ENCODE data around the gene CEP162.
A peak's percentile ranks its signal among the peaks of the same experiment; 100 is the strongest.

Gene CEP162

DNA sequence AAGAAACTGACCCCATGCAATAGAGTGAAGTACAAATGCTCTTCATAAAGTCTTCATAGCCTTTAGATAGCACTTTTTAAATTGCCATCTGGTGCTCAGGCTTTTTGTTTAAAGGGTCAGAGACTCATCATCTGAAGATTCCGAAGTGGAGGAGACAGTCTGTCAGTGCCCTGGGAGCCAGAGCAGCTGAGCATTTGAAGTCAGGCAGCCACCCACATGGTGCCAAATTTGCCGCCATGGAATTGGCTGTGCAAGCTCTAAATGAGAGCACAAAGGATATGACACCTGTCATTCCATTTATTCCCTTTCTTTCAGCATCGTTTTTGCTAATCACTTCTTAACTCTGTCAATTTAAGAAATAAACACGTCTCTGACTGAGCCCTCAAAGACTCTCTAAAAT is 32.8 kb upstream of the CEP162 start:
- in situ Hi-C loops (cut with HindIII; ENCODE audit: low pct_ligation_motif_present, low sequenced_read_pairs) = no loop called here
- Histone ChIP-seq H3K4me3 (ENCODE audit: low read depth, low read length) (no peak overlapping the region), H3K27ac (no peak overlapping the region), H3K27me3 (replicated peaks) (no peaks in the 10 kb centered on the region), H3K36me3 (replicated peaks) (no peaks in the 10 kb centered on the region)
- no peak for DNase-seq
- TF ChIP-seq, protein P1, sequence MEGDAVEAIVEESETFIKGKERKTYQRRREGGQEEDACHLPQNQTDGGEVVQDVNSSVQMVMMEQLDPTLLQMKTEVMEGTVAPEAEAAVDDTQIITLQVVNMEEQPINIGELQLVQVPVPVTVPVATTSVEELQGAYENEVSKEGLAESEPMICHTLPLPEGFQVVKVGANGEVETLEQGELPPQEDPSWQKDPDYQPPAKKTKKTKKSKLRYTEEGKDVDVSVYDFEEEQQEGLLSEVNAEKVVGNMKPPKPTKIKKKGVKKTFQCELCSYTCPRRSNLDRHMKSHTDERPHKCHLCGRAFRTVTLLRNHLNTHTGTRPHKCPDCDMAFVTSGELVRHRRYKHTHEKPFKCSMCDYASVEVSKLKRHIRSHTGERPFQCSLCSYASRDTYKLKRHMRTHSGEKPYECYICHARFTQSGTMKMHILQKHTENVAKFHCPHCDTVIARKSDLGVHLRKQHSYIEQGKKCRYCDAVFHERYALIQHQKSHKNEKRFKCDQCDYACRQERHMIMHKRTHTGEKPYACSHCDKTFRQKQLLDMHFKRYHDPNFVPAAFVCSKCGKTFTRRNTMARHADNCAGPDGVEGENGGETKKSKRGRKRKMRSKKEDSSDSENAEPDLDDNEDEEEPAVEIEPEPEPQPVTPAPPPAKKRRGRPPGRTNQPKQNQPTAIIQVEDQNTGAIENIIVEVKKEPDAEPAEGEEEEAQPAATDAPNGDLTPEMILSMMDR (IDR thresholded peaks at IDR 0.05; ENCODE audit: low read depth, low read length, missing control alignments) = no peak

DNA sequence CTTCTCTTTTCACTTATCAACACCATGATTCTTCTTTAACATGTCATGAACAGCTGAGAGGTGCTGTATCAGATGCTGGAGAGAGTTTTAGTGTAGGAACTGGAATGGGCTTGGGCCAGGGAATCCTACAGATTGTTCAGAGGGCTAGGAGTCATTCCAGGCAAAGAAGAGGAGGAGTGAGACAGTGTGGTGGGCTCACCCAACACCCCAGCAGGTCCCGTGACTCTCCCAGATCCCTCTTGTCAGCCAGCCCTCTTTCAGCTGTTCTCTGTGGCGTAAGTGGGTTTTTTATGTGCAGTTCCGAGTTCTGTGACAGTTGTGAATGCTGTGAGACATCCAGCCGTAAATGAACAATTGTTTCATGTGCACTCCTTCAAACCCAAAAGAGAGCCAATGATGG is 31.4 kb upstream of the CEP162 start:
- TF ChIP-seq, protein P1 (IDR thresholded peaks at IDR 0.05; ENCODE audit: low read depth, low read length, missing control alignments) = no peak
- in situ Hi-C loops (cut with HindIII; ENCODE audit: low pct_ligation_motif_present, low sequenced_read_pairs) = no loop called here
- Histone ChIP-seq H3K4me3 (ENCODE audit: low read depth, low read length) (no peak overlapping the region), H3K27me3 (replicated peaks) (no peaks in the 10 kb centered on the region), H3K36me3 (replicated peaks) (no peaks in the 10 kb centered on the region), H3K27ac (no peak overlapping the region)
- DNase-seq = no peak

DNA sequence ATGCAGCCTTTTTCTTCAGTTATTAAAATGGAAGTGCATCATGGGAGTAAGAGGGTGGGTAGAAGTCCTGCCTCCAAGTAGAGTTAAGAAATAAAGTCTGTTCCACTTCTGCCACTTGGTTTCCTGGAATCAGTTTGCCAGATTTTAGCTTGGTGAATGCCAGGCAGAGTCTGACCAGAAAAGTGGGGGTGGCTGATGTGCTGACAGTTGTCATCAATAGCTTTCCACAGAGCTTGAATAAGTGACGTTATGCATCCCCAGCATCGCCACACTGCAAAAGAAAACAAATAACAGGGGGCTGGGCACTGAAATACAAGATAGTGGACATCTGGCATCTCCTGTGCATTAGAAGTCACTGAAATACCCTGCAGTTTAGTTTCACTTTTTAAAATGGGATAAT is 30.8 kb upstream of the CEP162 start:
- DNase-seq = peak; percentile 21
- Histone ChIP-seq H3K27me3 (replicated peaks) (no peaks in the 10 kb centered on the region), H3K36me3 (replicated peaks) (no peaks in the 10 kb centered on the region), H3K27ac (no peak overlapping the region), H3K4me3 (ENCODE audit: low read depth, low read length) (no peak overlapping the region)
- TF ChIP-seq, protein P1 (IDR thresholded peaks at IDR 0.05; ENCODE audit: low read depth, low read length, missing control alignments) = no peak
- in situ Hi-C loops (cut with HindIII; ENCODE audit: low pct_ligation_motif_present, low sequenced_read_pairs) = no loop called here

DNA sequence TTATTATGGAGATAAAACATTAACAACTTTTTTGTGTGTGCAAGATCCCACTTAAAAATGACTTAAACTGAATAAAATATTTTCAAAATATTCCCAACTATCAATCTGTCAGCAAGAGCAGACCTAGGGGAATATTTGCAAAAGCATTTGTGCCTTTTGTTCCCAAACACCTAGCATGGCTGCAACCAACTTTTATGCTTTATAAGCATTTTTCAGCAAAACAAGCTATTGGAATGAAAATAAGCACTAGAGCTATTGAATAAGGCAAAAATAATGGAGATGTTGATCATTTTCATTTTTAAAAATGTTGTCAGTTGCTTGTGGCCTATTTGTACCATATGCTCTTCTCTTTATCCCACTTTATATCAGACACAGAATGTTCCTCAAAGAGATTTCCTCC is 28.2 kb upstream of the CEP162 start:
- in situ Hi-C loops (cut with HindIII; ENCODE audit: low pct_ligation_motif_present, low sequenced_read_pairs) = no loop called here
- H3K4me3 ChIP-seq (ENCODE audit: low read depth, low read length) = no peak overlapping the region
- TF ChIP-seq, protein P1 (IDR thresholded peaks at IDR 0.05; ENCODE audit: low read depth, low read length, missing control alignments) = no peak

DNA sequence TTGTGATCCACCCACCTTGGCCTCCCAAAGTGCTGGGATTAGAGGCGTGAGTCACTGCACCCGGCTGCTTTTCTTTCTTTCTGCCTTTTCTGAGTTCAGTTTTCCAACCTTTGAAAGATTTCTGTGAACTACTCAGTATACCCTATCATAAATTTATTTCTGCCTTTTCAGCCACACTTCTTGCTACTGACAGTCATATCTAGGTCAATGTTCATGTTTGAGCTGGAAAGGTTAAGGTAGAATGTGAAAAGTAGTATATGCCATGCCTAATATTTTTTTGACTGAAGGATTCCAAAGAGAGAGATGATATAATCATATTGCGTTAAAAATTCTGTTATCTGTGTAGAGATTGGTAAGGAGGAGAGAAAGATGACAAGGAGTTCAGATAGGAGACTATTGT is 25.9 kb upstream of the CEP162 start:
- TF ChIP-seq, protein P1 (IDR thresholded peaks at IDR 0.05; ENCODE audit: low read depth, low read length, missing control alignments) = no peak

More for the DNA sequence above, 28.2 kb upstream of the CEP162 start:
- Histone ChIP-seq H3K27me3 (replicated peaks) (no peaks in the 10 kb centered on the region), H3K36me3 (replicated peaks) (no peaks in the 10 kb centered on the region), H3K27ac (no peak overlapping the region)
- no peak for DNase-seq

DNA sequence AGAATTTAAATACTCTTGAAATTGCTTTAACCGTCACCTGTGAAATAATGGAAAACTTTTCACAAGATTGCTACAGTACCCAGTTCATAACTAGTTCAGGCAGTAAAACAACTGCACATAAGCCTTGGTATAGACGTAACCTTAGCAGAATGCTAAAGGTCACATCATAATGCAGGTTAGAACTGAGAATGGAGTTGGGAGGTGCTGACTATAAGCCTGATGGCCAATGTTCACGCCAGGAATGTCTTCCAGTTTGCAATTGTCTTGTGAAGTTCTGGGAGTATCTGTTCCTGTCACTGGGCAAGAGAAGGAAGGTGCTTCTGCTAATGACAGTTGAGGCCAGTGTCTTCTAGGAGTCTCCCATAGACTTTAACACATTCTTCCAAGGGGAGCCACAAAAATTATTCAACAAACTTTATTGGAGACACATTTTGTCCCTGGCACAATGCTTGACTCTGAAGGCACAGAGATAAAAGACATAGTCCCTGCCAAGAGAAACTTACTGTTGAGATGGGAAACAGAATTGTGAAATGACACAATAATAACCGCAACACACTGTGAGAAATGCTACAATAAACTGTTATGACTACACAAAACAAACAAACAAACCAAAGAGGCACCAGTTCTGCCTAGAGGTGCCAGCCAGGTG is 24.6 kb upstream of the CEP162 start:
- Histone ChIP-seq H3K27me3 (replicated peaks) (no peaks in the 10 kb centered on the region), H3K36me3 (replicated peaks) (no peaks in the 10 kb centered on the region), H3K27ac (no peak overlapping the region), H3K4me3 (ENCODE audit: low read depth, low read length) (no peak overlapping the region)
- TF ChIP-seq, protein P1 (IDR thresholded peaks at IDR 0.05; ENCODE audit: low read depth, low read length, missing control alignments) = no peak
- no peak for DNase-seq
- in situ Hi-C loops (cut with HindIII; ENCODE audit: low pct_ligation_motif_present, low sequenced_read_pairs) = no loop called here

More for the DNA sequence above, 25.9 kb upstream of the CEP162 start:
- H3K27me3 ChIP-seq (replicated peaks) = no peaks in the 10 kb centered on the region
- H3K36me3 ChIP-seq (replicated peaks) = no peaks in the 10 kb centered on the region
- no peak overlapping the region for H3K27ac ChIP-seq
- DNase-seq = no peak
- in situ Hi-C loops (cut with HindIII; ENCODE audit: low pct_ligation_motif_present, low sequenced_read_pairs) = no loop called here
- no peak overlapping the region for H3K4me3 ChIP-seq (ENCODE audit: low read depth, low read length)
